GM13977 (cell line): ENCODE measurements around the gene AKAP8L.
A peak's percentile ranks its signal among the peaks of the same experiment; 100 is the strongest.

Source experiments
- DNase-seq: peaks from one replicate; pipeline ENCODE4 v3.0.0; 2012; ENCODE audit warnings: low spot score
- in situ Hi-C: fragments of 300-500 bp; cut with MboI; formaldehyde crosslinking; loops from one replicate; pipeline ENCODE4 v1.12.0; 2022; ENCODE audit warnings: low sequenced_read_pairs, low pct_unique_long_range_greater_than_20kb, mixed read lengths, inconsistent platforms; ENCODE audit not compliant: unreplicated experiment
- TF ChIP-seq, protein P1 (sequence below): IDR thresholded peaks from 2 replicates; pipeline ENCODE4 v1.5.1; 2012; ENCODE audit warnings: mild to moderate bottlenecking, control low read depth; ENCODE audit not compliant: insufficient read depth; ENCODE audit errors: extremely low read depth, missing control alignments

Gene AKAP8L

DNA sequence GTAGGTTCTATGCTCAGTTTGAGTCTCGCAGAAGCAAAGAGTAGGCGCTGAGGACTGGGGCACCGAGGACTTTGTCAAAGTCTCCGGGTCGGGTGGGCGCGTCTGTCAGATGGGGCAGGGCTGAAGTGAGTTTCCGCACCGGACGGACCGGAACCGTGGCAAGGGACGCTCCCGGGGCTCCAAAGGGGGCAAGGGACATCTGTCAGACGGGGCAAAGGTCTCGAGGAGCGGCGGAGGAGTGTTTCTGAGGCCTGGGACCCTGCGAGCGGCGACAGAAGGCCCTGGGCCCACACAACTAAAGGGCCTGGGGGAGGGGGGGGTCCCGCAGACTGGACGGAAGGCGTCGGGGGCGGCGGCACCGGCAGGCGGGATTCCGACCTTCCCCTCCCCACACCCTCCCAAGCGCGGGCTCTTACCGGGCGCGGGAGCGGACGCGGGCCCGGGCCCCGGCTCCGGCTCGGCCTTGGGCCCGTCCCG, 13.3 kb upstream of the AKAP8L start:
- DNase-seq, result peak; percentile 73
- TF ChIP-seq, protein P1, sequence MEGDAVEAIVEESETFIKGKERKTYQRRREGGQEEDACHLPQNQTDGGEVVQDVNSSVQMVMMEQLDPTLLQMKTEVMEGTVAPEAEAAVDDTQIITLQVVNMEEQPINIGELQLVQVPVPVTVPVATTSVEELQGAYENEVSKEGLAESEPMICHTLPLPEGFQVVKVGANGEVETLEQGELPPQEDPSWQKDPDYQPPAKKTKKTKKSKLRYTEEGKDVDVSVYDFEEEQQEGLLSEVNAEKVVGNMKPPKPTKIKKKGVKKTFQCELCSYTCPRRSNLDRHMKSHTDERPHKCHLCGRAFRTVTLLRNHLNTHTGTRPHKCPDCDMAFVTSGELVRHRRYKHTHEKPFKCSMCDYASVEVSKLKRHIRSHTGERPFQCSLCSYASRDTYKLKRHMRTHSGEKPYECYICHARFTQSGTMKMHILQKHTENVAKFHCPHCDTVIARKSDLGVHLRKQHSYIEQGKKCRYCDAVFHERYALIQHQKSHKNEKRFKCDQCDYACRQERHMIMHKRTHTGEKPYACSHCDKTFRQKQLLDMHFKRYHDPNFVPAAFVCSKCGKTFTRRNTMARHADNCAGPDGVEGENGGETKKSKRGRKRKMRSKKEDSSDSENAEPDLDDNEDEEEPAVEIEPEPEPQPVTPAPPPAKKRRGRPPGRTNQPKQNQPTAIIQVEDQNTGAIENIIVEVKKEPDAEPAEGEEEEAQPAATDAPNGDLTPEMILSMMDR, result no peak
- in situ Hi-C loops, result no loop called here

DNA sequence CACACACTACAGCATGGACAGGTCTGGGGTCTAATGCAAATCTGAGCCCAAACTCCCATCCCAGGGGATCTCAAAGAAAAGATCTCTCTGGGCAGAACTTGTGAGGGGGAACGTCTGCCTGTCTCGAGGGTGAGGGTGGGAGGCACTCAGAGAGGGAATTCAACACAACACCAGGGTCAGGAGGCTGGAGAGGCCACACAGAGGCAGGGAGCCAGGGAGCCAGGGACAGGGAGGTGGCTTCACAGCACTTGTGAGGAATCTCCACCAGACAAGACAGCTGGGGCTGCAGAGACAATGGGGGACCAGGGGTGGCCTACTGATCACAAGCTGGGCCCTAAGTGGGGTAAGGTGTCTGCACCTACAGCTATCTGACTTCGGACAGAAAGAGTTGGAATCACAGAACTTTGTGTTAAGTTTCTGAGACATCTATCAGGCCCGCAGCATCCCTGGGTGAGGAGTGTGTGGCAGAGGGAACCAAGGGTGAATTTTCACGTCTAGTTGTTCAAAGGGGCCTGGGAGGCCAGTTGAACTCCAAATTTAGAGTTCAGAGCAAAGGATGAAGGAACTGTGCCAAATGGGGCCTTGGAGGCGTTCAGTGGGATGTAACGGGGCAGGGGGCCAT, 12.7 kb upstream of the AKAP8L start:
- TF ChIP-seq, protein P1, result no peak
- in situ Hi-C loops, result no loop called here
- no peak for DNase-seq

DNA sequence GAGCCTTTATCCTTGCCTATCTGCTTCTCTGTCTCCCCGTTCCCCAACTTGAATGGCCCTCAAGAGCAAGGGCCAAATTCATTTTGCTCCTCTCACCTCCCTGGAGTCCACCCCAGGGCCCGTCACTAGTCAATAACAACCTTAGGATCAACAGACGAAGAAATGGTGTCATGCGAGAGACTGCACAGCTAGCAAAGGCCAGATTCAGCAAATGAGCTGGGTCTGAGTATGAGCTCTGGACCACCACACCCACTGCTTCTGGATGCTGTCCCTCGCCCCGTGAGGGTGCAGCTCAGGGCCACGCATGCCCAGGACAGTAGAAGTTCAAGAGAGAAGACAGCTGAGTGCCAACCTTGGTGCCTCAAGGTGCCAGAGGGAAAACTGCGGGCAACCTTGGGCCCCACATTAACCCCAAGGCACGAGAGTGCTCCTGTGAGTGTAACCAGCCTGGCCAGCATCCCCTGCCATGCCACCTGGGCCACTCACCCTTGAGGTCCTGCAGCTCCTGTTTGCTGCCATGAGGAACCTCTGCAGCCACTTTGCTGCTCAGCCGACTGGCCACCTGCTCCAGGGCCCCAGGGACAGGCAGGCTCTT, 11.8 kb upstream of the AKAP8L start:
- in situ Hi-C loops, result no loop called here
- TF ChIP-seq, protein P1, result no peak
- DNase-seq, result no peak

DNA sequence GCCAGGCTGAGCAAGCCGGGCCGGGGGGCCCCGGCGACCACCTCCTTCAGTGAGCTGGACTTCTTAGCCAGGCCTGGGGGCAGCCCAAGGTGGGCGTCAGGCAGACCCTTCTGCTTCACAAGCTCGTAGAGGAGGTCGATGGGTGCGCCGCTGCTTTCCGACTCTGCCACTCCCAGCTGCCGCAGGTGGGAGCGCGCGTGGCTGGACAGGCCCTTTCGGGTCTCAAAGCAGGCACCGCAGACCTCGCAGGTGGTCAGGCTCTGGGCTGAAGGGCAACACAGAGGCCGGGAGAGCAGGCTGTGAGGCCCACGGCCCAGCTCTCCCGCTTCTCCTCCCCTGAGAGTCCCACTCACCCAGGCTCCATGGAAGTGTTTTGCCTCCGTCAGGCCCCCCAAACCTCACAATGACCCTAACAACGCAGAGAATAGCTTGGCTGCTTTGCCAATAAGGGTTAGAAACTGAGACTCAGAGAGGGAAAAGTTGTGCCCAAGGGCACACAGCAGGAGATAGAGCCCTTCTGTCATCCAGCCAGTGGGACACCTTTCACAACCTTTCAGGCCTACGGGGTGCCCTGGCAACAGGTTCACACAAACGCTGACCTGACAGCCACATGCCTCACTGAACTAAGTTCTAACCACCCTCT, 11.2 kb upstream of the AKAP8L start:
- in situ Hi-C loops, result loop anchor here (10.0 kb wide), 1 partner anchor 125 kb away; no protein-coding TSS in a partner anchor
- TF ChIP-seq, protein P1, result no peak
- no peak for DNase-seq

DNA sequence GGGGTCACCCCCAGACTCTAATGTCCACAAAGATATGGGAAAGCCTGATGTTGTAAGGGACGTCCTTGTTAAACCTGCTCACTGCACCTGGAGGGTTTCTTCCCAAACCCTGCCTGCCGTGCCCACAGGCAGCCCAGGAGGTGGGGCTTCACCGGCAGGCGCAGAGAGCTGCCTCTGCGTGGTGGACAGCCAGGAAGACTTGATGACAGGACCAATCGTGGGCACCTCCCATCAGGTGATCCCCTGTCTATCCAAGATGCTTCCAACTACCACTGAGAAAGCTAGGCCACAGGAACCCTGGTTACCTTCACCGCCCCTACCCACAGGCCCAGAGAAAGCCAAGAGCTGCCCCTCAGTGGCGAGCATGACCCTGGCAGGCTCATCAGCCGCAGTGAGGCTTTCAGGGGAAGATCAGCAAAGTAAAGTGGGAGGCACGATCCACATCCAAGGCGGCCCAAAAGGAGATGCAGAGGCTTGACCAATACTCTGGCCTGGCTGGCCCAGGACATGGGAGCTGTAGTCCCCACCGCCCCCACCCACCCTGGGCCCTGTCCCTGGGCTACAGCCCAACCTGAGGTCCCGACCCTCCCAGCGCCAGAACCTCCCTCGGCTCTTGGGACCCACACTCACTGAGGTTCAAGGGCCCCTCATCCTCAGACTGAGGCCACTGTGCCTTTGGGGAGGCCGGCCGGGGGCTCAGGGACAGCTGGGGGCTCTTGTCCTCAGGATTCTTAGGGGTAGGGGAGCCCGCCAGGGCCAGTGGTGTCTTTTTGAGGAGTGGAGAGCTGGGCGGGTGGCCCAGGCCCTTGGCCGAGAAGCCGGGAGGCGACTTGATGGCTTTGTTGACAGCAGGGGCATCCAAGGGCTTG, 10.4 kb upstream of the AKAP8L start:
- TF ChIP-seq, protein P1, result no peak
- no peak for DNase-seq
- in situ Hi-C loops, result loop anchor here (10.0 kb wide), 1 partner anchor 126 kb away; no protein-coding TSS in a partner anchor

DNA sequence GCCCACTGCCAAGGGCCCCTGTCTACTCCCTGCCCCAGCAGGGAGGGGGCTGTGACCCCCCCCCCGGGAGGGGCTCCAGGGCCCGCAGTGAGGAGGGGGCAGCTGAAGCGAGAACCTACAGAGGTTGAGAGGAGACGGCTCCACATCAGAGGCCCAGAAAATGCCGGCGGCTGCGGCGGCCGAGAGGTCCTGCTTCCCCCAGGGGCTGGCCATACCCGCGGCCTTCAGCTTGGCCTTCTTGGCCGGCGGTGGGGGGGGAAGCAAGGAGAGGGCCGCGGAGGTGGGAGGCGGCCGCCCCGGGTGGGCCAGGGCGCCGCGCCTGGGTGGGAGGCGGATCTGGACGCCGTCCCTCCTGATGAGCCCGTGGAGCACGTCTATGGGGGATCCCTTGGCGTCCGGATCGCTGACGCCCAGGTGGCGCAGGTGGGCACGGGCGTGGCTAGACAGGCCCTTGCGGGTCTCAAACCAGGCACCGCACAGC, 9.2 kb upstream of the AKAP8L start:
- TF ChIP-seq, protein P1, result no peak
- no peak for DNase-seq
- in situ Hi-C loops, result loop anchor here (10.0 kb wide), 1 partner anchor 127 kb away; no protein-coding TSS in a partner anchor
